Dermis microvascular lymphatic vessel endothelial cell (primary cell): ENCODE results near the gene RBM4B. TPM values are rescaled to one million over a fixed set of nuclear protein-coding genes. Genes with fewer than 3 reads are reported as not detected.

ENCODE experiments used
- DNase-seq, 2 donors: peaks; one replicate each; pipeline versions ENCODE4 v3.0.0 to v3.0.0-alpha.2; 2010; ENCODE audit warnings: low read depth in 2 of 2
- total RNA-seq: library from RNA; depleted of rRNA; stranded (reverse); fragments of >200 nt; gene quantifications from 2 replicates; pipeline ENCODE4 v1.2.1, GENCODE V29; 2014

RBM4B gene
- total RNA-seq, 1 donor from 2014 or later = 18.4 TPM

GRCh38 chr11:66686801-66687750 is 9.4 kb upstream of the RBM4B start:
- DNase-seq = no peak

GRCh38 chr11:66686100-66686785 is 8.6 kb upstream of the RBM4B start:
- no peak for DNase-seq

GRCh38 chr11:66685276-66686099 is 7.8 kb upstream of the RBM4B start:
- DNase-seq = no peak

- no peak for DNase-seq
These were observed 6.9 kb upstream of the RBM4B start for GRCh38 chr11:66684635-66685034.

GRCh38 chr11:66683877-66684276 is 6.2 kb upstream of the RBM4B start:
- DNase-seq = no peak

GRCh38 chr11:66680966-66681645 is 3.4 kb upstream of the RBM4B start:
- no peak for DNase-seq

GRCh38 chr11:66676931-66677598 is 622 bp downstream of the RBM4B start:
- no peak for DNase-seq

- no peak for DNase-seq
These were observed 1.3 kb downstream of the RBM4B start for GRCh38 chr11:66676282-66676919.

- DNase-seq = no peak
These were observed 2.6 kb downstream of the RBM4B start for GRCh38 chr11:66674964-66675602.

- DNase-seq = no peak
These were observed 6.9 kb downstream of the RBM4B start for GRCh38 chr11:66670816-66671215.

- DNase-seq = no peak
These were observed 12.3 kb downstream of the RBM4B start for GRCh38 chr11:66665369-66665768.

- no peak for DNase-seq
These were observed 13.9 kb downstream of the RBM4B start for GRCh38 chr11:66663741-66664296.

GRCh38 chr11:66659763-66660162 is 17.9 kb downstream of the RBM4B start:
- no peak for DNase-seq

- DNase-seq = no peak
These were observed 24.6 kb downstream of the RBM4B start for GRCh38 chr11:66653123-66653522.

GRCh38 chr11:66652651-66653050 is 25.0 kb downstream of the RBM4B start:
- no peak for DNase-seq

- no peak for DNase-seq
These were observed 26.7 kb downstream of the RBM4B start for GRCh38 chr11:66651016-66651415.

- no peak for DNase-seq
These were observed 27.8 kb downstream of the RBM4B start for GRCh38 chr11:66649903-66650302.

GRCh38 chr11:66646828-66647227 is 30.9 kb downstream of the RBM4B start:
- DNase-seq = no peak

- no peak for DNase-seq
These were observed 33.8 kb downstream of the RBM4B start for GRCh38 chr11:66643745-66644437.
